Measurements from ENCODE around the gene HHAT.

HHAT gene

DNA sequence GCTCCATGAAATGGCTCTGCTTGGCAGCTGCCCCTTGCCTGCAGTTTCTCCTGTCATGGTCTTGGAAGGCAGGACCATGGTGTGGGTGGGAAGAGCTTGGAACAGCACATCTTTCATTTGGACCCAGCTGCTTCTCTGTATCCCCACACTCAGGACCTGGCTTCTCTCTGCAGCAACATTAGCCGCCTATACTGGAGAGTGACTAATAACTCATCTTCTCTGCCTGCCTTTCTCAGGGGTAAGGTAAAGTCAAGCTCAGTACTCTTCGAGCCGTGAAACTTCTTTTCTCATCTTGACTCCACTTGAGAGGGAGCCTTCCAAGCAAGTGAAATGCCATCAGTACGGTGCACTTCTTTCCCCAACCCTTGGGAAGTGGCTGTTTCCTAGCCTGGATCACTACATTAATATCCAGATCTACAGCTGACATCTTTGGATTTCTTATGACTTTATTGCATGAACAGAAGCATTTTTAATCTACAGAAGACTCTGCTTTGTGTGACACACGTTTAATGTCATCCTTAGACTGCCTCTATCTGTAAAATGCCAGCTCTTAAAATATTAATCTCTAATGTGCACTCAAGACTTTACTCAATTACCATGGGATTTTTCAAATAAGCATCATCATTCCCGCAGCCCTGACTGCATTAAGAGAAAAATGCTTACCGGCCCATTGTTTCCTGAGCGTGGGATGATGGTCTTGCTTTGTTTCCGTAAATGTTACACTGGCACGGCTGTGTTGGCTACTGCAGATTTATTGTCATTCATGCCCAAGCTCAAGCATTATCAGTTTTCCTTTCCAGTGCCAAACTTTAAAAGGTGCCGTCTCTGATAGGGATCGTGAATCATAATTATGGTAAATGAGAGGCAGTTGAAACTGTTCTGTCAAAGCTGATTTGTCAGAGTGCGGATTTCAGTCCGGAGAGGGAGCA lies 242.9 kb downstream of the HHAT start:
- Histone ChIP-seq H3K36me3 (no peaks in the 10 kb centered on the region), H3K9ac (no peak overlapping the region), H3K4me3 (no peak overlapping the region), H3K27ac (no peak overlapping the region), H3K4me2 (no peak overlapping the region), H3K27me3 (no peaks in the 10 kb centered on the region), H3K4me1 (peaks cover 0 to 5% (median 0%) of the 10 kb centered on the region in 10 experiments; a peak in 1 of 20 replicates), H3K9me3 (replicated peaks in 1 of 11) (peaks cover 0 to 6% (median 0%) of the 10 kb centered on the region in 11 experiments; a peak in 2 of 22 replicates), H4K20me1 (no peaks in the 10 kb centered on the region)
- TF ChIP-seq Cebpa-rat (IDR thresholded peaks at IDR 0.05): no peak

DNA sequence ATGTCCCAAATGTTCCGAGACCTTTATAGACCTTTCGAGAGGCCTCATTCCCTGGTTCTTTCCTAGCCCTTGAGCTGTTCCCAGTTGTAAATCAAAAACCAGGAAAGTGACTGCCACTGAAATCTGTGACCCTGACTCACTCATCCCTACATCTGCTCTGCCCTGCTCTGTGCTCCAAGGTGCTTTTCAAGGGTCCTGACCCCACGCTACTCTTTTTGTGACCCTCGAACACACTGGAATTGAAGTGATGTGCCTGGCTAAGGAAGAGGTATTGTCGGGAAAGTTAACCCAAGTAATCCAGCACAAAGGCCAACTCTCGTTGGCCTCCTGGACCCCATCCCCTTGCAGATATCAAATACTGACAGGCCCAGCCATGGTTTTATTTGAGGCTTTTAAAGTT lies 244.4 kb downstream of the HHAT start:
- no peak overlapping the region for H3K4me3 ChIP-seq
- H3K27me3 ChIP-seq: no peaks in the 10 kb centered on the region
- TF ChIP-seq Cebpa-rat (IDR thresholded peaks at IDR 0.05): no peak
- no peak overlapping the region for H3K4me2 ChIP-seq
- no peak overlapping the region for H3K9ac ChIP-seq
- H3K27ac ChIP-seq: no peak overlapping the region
- peaks cover 0 to 16% (median 6%) of the 10 kb centered on the region in 11 experiments; a peak in 7 of 22 replicates for H3K9me3 ChIP-seq (replicated peaks in 1 of 11)
- no peaks in the 10 kb centered on the region for H4K20me1 ChIP-seq
- H3K36me3 ChIP-seq: no peaks in the 10 kb centered on the region
- H3K4me1 ChIP-seq: peaks cover 0 to 5% (median 0%) of the 10 kb centered on the region in 10 experiments; a peak in 1 of 20 replicates

DNA sequence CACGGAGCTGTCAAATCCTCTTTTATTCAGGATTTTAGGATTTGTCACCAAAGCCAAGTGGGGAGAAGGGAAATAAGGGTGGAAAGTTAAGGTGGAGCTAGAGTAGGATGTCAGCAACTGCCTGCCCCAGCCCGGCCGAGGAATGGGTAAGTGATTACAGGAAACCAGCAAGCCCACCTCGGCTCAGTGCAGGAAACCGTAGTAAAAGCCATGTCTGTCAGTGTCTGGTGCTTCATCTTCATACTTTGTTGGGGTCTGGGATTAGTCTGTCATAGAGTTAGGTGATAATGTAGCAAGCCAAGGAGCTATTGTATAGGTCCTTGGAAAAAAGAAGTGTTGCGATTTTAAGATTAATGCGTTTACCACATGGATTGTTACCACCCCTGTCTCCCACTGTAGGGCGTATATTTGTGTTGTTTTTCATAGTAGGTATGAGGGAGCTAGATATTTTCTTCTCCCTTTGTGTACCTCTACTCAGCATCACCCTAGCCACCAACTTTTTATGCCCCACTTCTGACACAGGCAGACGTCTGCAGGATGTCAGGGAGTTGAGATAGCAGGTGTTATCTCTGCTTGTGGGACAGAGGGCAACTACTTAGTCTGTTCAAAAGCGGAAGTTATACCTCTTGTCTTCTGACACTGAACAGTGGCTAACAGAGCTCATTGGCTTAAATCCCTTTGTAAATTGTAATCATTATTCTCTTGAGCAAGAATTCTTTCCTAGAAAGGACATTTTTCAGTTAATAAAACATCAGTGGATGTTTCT lies 253.7 kb downstream of the HHAT start:
- Histone ChIP-seq H3K27me3 (no peaks in the 10 kb centered on the region), H3K27ac (no peak overlapping the region), H4K20me1 (no peaks in the 10 kb centered on the region), H3K4me1 (no peaks in the 10 kb centered on the region), H3K36me3 (no peaks in the 10 kb centered on the region), H3K4me2 (no peak overlapping the region), H3K9ac (no peak overlapping the region), H3K4me3 (no peak overlapping the region), H3K9me3 (replicated peaks in 1 of 11) (peaks cover 0 to 2% (median under 1%) of the 10 kb centered on the region in 11 experiments; a peak in 2 of 22 replicates)
- TF ChIP-seq Cebpa-rat (IDR thresholded peaks at IDR 0.05): no peak

DNA sequence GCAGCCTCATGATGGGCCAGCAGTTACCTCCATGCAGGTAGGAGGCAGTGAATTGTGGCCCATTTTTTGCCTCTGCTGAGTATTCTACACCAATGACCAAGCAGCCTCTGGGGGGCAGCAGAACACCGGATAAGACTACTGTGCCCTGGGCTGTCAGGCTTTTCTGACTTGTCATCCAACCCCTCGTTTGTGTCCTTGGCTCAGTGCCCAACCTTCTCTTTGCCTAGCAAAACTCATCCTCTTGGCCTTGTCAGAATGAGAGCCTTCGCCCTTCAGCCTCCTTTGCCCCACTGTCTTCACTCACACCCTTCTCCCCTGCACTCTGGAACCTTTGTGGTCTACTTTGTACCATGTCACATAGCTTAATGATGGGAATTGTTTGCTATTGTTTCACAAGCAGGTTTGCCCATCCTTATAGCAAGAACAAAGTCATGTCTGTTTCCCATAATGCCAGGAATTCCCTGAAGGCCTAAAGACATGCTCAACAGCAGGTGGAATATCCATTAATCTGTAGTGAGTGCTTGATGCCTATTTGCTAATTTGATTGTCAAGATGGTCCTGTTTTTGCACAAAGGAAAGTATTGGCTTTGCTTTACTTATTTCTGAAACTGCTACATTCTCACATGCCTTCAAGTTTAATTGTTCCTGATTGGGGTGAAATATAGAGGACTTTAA lies 255.9 kb downstream of the HHAT start:
- H3K27me3 ChIP-seq: no peaks in the 10 kb centered on the region
- no peak overlapping the region for H3K4me2 ChIP-seq
- no peak for TF ChIP-seq Cebpa-rat (IDR thresholded peaks at IDR 0.05)
- no peaks in the 10 kb centered on the region for H3K36me3 ChIP-seq
- no peak overlapping the region for H3K27ac ChIP-seq
- no peak overlapping the region for H3K4me3 ChIP-seq
- H4K20me1 ChIP-seq: no peaks in the 10 kb centered on the region
- peaks cover 0 to 8% (median 0%) of the 10 kb centered on the region in 11 experiments; a peak in 2 of 22 replicates for H3K9me3 ChIP-seq (replicated peaks in 1 of 11)
- no peak overlapping the region for H3K9ac ChIP-seq
- no peaks in the 10 kb centered on the region for H3K4me1 ChIP-seq

DNA sequence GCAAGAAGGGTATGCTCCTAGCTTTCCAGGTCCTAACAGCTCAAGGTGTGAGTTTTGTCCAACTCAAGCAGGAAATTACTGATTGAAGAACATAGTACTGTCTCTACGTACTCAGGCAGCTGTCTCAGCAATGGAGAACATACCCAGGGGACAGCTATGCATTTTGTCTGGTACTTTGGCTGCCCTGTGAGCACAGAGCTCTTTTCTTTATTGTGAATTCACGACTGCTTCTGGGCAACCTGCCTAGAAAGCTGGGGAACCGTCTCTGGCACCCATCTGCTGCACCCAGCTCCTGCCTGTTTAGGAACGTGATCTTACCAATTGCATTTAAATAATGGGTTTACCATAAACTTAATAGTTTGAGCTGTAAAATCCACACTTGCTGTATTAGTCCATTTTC lies 258.1 kb downstream of the HHAT start:
- no peaks in the 10 kb centered on the region for H3K27me3 ChIP-seq
- no peak overlapping the region for H3K4me2 ChIP-seq
- H3K4me3 ChIP-seq: no peak overlapping the region
- peaks cover 7 to 26% (median 16%) of the 10 kb centered on the region in 11 experiments; a peak in 18 of 22 replicates for H3K9me3 ChIP-seq (replicated peaks in 1 of 11)
- H4K20me1 ChIP-seq: no peaks in the 10 kb centered on the region
- no peak overlapping the region for H3K27ac ChIP-seq
- TF ChIP-seq Cebpa-rat (IDR thresholded peaks at IDR 0.05): no peak
- no peak overlapping the region for H3K9ac ChIP-seq
- no peaks in the 10 kb centered on the region for H3K36me3 ChIP-seq
- H3K4me1 ChIP-seq: no peaks in the 10 kb centered on the region

DNA sequence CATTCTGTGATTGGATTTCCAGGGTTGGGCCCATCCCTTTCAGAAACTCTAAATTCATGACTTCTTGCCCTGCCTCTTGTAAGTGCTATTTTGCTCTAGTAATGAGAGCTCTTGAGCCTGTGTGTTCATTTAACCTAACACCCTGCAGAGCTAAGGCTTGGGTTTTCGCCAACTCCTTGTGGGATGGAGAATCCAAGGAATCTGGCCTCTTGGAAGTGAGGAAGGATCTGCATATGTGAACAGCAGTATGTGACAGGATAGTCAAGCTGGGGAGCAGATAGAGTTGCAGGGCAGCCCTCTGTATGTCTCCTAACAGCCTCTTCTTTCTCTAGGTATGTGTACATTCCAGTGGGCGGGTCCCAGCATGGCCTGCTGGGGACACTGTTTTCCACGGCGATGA lies 258.9 kb downstream of the HHAT start:
- no peaks in the 10 kb centered on the region for H3K4me1 ChIP-seq
- H3K9ac ChIP-seq: no peak overlapping the region
- H3K27me3 ChIP-seq: no peaks in the 10 kb centered on the region
- H3K9me3 ChIP-seq (replicated peaks in 1 of 11): peaks cover 7 to 26% (median 16%) of the 10 kb centered on the region in 11 experiments; a peak in 18 of 22 replicates
- no peaks in the 10 kb centered on the region for H4K20me1 ChIP-seq
- H3K27ac ChIP-seq: no peak overlapping the region
- H3K4me2 ChIP-seq: no peak overlapping the region
- H3K4me3 ChIP-seq: no peak overlapping the region
- no peak for TF ChIP-seq Cebpa-rat (IDR thresholded peaks at IDR 0.05)
- no peaks in the 10 kb centered on the region for H3K36me3 ChIP-seq

DNA sequence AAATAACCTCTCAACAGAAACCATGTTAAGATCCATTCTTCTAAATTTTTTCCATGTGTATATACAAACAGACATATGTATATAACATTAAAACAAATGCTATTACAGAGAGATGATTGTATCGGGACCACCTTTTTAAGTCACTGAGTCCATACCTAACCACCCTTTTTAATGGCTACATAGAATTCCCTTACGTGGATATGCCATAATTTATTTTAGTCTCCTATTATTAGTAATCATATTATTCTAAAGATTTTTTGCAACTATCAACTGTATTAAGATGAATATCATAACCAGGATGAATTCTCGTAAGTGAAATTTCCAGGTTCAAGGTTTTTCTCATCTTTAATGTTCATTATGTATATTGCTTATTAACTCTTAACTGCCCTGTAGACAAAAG lies 259.7 kb downstream of the HHAT start:
- Histone ChIP-seq H3K4me3 (no peak overlapping the region), H3K36me3 (no peaks in the 10 kb centered on the region), H3K4me2 (no peak overlapping the region), H4K20me1 (no peaks in the 10 kb centered on the region), H3K9me3 (replicated peaks in 1 of 11) (peaks cover 7 to 26% (median 16%) of the 10 kb centered on the region in 11 experiments; a peak in 18 of 22 replicates), H3K27ac (no peak overlapping the region), H3K27me3 (no peaks in the 10 kb centered on the region), H3K9ac (no peak overlapping the region), H3K4me1 (no peaks in the 10 kb centered on the region)
- TF ChIP-seq Cebpa-rat (IDR thresholded peaks at IDR 0.05): no peak

DNA sequence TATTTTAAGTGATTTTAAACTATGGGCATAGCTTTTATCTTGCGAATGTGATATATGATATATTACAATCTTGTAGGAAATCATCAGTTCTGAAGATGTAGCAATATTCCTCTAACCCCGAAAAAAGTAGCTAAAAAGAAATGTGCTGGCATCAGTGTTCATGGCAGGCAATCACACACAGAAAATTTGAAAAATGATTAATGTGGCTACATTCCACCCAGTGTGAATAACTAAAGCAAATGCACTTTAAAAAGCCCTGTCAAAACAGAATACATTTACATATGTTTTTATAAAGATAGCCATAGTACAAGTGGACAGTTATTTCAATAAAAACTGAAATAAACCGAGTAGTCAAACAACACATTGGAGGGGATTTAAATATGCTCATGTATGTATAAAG lies 260.2 kb downstream of the HHAT start:
- no peak for TF ChIP-seq Cebpa-rat (IDR thresholded peaks at IDR 0.05)
- Histone ChIP-seq H3K27me3 (no peaks in the 10 kb centered on the region), H4K20me1 (no peaks in the 10 kb centered on the region), H3K27ac (no peak overlapping the region), H3K4me1 (no peaks in the 10 kb centered on the region), H3K4me2 (no peak overlapping the region), H3K36me3 (no peaks in the 10 kb centered on the region), H3K9me3 (replicated peaks in 1 of 11) (peaks cover 7 to 26% (median 16%) of the 10 kb centered on the region in 11 experiments; a peak in 18 of 22 replicates), H3K4me3 (no peak overlapping the region), H3K9ac (no peak overlapping the region)

DNA sequence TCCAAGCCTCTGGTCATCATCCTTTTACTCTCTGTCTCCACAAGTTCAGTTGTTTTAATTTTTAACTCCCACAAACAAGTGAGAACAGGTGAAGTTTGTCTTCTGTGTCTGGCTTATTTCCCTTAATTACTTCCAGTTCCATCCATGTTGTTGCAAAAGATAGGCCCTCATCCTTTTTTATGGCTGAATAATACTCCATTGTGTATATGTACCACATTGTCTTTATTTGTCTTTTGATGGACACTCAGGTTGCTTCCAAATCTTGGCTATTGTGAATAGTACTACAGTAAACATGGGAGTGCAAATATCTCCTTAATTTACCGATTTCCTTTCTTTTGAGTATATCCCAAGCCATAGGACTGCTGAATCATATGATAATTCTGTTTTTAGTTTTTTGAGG lies 262.5 kb downstream of the HHAT start:
- no peak overlapping the region for H3K4me2 ChIP-seq
- no peaks in the 10 kb centered on the region for H3K36me3 ChIP-seq
- H3K4me3 ChIP-seq: no peak overlapping the region
- TF ChIP-seq Cebpa-rat (IDR thresholded peaks at IDR 0.05): no peak
- H3K27me3 ChIP-seq: no peaks in the 10 kb centered on the region
- no peaks in the 10 kb centered on the region for H3K4me1 ChIP-seq
- no peak overlapping the region for H3K27ac ChIP-seq
- H4K20me1 ChIP-seq: no peaks in the 10 kb centered on the region
- no peak overlapping the region for H3K9ac ChIP-seq
- H3K9me3 ChIP-seq (replicated peaks in 1 of 11): peaks cover 7 to 26% (median 16%) of the 10 kb centered on the region in 11 experiments; a peak in 18 of 22 replicates

Measured in BLaER1 treated with 17β-estradiol and CSF1 and Interleukin-3, amounts not matched to agents 10 nM and 100 nM (cell line).